NB4 (cell line): Measurements from ENCODE around the gene B9D1.

Experiments
- POLR2A ChIP-seq: IDR thresholded peaks from 2 replicates; pipeline ENCODE4 v1.6.1; 2011; ENCODE audit warnings: mild to moderate bottlenecking; ENCODE audit not compliant: insufficient read length; ENCODE audit errors: extremely low read depth
- TF ChIP-seq, protein P1 (sequence below): IDR thresholded peaks from one replicate; pipeline ENCODE4 v1.5.1; 2012; ENCODE audit warnings: low read depth, low read length

DNA sequence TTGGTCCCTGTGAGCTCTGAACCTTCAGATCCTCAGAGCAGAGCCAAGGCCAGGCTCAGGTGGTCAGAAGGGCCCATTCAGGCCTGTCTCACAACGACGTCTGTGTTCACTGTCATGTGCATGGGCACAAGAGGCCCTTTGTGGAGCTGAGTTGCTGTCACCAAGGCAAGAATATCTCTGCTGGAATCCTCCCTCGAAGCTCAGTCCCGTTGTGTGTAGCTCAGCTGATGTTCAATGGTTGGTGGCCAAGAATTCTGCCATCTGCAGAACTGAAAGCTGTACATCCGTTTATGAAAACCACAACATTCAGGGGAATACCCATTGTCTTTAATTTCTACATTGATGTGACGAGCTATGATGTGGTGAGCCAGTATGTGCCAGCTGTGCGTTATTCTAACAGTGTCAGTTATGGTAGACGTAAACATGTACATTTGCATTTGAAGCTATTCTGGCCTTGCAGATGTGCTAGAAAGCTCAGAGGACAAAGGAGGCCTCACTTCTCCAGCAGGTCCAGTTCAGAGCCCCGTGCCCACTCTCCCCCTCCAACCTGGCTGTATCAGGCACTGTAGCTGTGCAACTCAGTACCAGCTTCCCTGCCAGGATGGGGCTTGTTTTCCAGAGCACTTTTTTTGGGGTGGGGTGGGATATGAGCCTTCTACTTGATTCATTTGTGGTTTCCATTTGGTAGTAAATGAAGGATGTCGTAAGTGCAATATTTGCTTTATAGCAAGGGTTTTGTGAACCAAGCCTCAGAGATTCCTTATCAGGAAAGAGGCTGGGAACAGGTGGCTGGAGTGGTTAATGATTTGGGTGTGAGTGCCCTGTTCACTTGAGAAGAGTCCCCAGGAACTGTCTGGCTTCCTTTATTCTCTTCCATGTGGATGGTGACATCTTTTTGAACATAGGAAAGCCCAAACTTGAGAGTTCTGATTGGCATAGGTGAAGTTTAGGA, 56.1 kb downstream of the B9D1 start:
- TF ChIP-seq, protein P1, sequence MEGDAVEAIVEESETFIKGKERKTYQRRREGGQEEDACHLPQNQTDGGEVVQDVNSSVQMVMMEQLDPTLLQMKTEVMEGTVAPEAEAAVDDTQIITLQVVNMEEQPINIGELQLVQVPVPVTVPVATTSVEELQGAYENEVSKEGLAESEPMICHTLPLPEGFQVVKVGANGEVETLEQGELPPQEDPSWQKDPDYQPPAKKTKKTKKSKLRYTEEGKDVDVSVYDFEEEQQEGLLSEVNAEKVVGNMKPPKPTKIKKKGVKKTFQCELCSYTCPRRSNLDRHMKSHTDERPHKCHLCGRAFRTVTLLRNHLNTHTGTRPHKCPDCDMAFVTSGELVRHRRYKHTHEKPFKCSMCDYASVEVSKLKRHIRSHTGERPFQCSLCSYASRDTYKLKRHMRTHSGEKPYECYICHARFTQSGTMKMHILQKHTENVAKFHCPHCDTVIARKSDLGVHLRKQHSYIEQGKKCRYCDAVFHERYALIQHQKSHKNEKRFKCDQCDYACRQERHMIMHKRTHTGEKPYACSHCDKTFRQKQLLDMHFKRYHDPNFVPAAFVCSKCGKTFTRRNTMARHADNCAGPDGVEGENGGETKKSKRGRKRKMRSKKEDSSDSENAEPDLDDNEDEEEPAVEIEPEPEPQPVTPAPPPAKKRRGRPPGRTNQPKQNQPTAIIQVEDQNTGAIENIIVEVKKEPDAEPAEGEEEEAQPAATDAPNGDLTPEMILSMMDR: no peak
- no peak for TF ChIP-seq POLR2A
